Neural progenitor cell (in vitro differentiated cells): Measurements from ENCODE around the gene PRM1. TPM values are rescaled to one million over a fixed set of nuclear protein-coding genes. Genes with fewer than 3 reads are reported as not detected.

Experiments
- DNase-seq: peaks from one replicate; pipeline ENCODE4 v3.0.0-alpha.2; 2016; ENCODE audit warnings: low spot score
- H2AFZ ChIP-seq: fragments of 200-600 bp; sonication (generic); replicated peaks from 2 replicates; pipeline ENCODE4 v1.6.1; 2016; ENCODE audit warnings: antibody characterized with exemption
- H3F3A ChIP-seq: fragments of 200-600 bp; sonication (generic); 2 replicates; pipeline ENCODE4 v1.6.1; 2016; ENCODE audit warnings: antibody characterized with exemption, low read depth
- H3K27ac ChIP-seq: fragments of 200-600 bp; sonication (generic); 2 replicates; pipeline ENCODE4 v1.5.1; 2016; ENCODE audit warnings: mild to moderate bottlenecking
- H3K27me3 ChIP-seq: fragments of 200-600 bp; sonication (generic); 2 replicates; pipeline ENCODE4 v1.6.1; 2016; ENCODE audit warnings: mild to moderate bottlenecking, moderate library complexity
- H3K36me3 ChIP-seq: fragments of 200-600 bp; sonication (generic); 2 replicates; pipeline ENCODE4 v1.5.1; 2016
- H3K4me1 ChIP-seq: fragments of 200-600 bp; sonication (generic); 2 replicates; pipeline ENCODE4 v1.6.1; 2016; ENCODE audit warnings: mixed run types
- H3K4me2 ChIP-seq: fragments of 200-600 bp; sonication (generic); 2 replicates; pipeline ENCODE4 v1.6.1; 2016
- H3K4me3 ChIP-seq: fragments of 200-600 bp; sonication (generic); 2 replicates; pipeline ENCODE4 v1.5.1; 2016
- H3K79me2 ChIP-seq: fragments of 200-600 bp; sonication (generic); 2 replicates; pipeline ENCODE4 v1.6.1; 2016; ENCODE audit warnings: low read depth
- H3K9ac ChIP-seq: fragments of 200-600 bp; sonication (generic); 2 replicates; pipeline ENCODE4 v1.6.1; 2016
- H3K9me3 ChIP-seq: fragments of 200-600 bp; sonication (generic); 2 replicates; pipeline ENCODE4 v1.5.1; 2016; ENCODE audit warnings: low read depth
- H4K20me1 ChIP-seq: fragments of 200-600 bp; sonication (generic); 2 replicates; pipeline ENCODE4 v1.6.1; 2016; ENCODE audit warnings: low read depth
- H3K27ac Mint-ChIP-seq: 3 replicates; pipeline ENCODE4 v1.8.0; 2021; ENCODE audit warnings: mixed read lengths
- H3K27me3 Mint-ChIP-seq: 2 replicates; pipeline ENCODE4 v1.8.0; 2022; ENCODE audit warnings: low read depth, mild to moderate bottlenecking, inconsistent platforms, moderate library complexity, mixed read lengths; ENCODE audit not compliant: insufficient read depth
- H3K36me3 Mint-ChIP-seq: 3 replicates; pipeline ENCODE4 v1.8.0; 2021; ENCODE audit warnings: mixed read lengths
- H3K4me1 Mint-ChIP-seq: 3 replicates; pipeline ENCODE4 v1.8.0; 2021; ENCODE audit warnings: mixed read lengths
- H3K4me3 Mint-ChIP-seq: 3 replicates; pipeline ENCODE4 v1.8.0; 2021; ENCODE audit warnings: mild to moderate bottlenecking, moderate library complexity, mixed read lengths
- H3K9me3 Mint-ChIP-seq: 3 replicates; pipeline ENCODE4 v1.8.0; 2020; ENCODE audit warnings: mixed read lengths
- EZH2 ChIP-seq: fragments of 200-600 bp; sonication (generic); IDR thresholded peaks from 2 replicates; pipeline ENCODE4 v1.6.1; 2017; ENCODE audit warnings: antibody characterized with exemption, mild to moderate bottlenecking, moderate library complexity
- EZH2phosphoT487 ChIP-seq: fragments of 200-600 bp; sonication (generic); IDR thresholded peaks from 2 replicates; pipeline ENCODE4 v1.6.1; 2017; ENCODE audit warnings: antibody characterized with exemption
- total RNA-seq: library from RNA; depleted of rRNA; stranded (reverse); fragments of >200 nt; gene quantifications from 2 replicates; pipeline ENCODE4 v1.2.3, GENCODE V29; 2015; ENCODE audit warnings: low replicate concordance
- TF ChIP-seq, protein P1 (sequence below): fragments of 200-600 bp; sonication (generic); IDR thresholded peaks from 2 replicates; pipeline ENCODE4 v1.5.1; 2017; ENCODE audit warnings: antibody characterized with exemption, mild to moderate bottlenecking

Gene PRM1
- total RNA-seq, 1 donor from 2014 or later = not detected

DNA sequence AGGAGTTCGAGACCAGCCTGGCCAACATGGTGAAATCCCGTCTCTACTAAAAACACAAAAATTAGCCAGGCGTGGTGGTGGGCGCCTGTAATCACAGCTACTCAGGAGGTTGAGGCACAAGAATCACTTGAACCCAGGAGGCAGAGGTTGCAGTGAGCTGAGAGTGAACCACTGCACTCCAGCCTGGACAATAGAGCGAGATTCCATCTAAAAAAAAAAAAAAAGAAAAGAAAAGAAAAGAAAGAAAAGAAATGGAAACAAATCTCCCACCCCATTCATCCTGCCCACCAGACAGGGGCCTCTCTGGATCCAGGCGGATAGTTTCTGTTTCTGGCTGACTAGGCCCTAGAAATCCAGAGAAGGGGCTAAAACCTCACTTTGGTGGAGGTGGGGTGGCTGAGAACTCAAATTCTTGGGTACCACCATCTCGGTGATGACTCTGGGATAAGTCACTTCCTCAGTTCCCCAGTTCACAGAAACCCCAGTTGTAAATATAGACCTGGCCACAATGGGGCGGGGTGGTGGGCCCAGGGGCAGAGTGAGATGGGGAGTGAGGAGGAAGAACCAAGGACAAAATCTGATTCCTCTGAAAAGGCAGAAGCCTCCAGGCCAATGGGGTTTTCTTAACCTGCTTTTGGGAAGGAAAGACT lies 47.3 kb downstream of the PRM1 start:
- H3F3A ChIP-seq = no peaks in the 10 kb centered on the region
- H3K4me2 ChIP-seq = no peak overlapping the region
- no peaks in the 10 kb centered on the region for H3K27me3 ChIP-seq
- TF ChIP-seq EZH2phosphoT487 = no peak
- no peak for TF ChIP-seq EZH2
- TF ChIP-seq, protein P1, sequence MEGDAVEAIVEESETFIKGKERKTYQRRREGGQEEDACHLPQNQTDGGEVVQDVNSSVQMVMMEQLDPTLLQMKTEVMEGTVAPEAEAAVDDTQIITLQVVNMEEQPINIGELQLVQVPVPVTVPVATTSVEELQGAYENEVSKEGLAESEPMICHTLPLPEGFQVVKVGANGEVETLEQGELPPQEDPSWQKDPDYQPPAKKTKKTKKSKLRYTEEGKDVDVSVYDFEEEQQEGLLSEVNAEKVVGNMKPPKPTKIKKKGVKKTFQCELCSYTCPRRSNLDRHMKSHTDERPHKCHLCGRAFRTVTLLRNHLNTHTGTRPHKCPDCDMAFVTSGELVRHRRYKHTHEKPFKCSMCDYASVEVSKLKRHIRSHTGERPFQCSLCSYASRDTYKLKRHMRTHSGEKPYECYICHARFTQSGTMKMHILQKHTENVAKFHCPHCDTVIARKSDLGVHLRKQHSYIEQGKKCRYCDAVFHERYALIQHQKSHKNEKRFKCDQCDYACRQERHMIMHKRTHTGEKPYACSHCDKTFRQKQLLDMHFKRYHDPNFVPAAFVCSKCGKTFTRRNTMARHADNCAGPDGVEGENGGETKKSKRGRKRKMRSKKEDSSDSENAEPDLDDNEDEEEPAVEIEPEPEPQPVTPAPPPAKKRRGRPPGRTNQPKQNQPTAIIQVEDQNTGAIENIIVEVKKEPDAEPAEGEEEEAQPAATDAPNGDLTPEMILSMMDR = no peak
- H3K36me3 ChIP-seq = no peaks in the 10 kb centered on the region
- Mint-ChIP-seq H3K36me3 (no peaks in the 10 kb centered on the region), H3K4me3 (no peak overlapping the region), H3K27ac (no peak overlapping the region), H3K27me3 (peaks cover 8% of the 10 kb centered on the region), H3K9me3 (no peaks in the 10 kb centered on the region), H3K4me1 (peaks cover 2% of the 10 kb centered on the region)
- no peaks in the 10 kb centered on the region for H3K79me2 ChIP-seq
- no peaks in the 10 kb centered on the region for H4K20me1 ChIP-seq
- H2AFZ ChIP-seq = no peak overlapping the region
- H3K27ac ChIP-seq = no peak overlapping the region
- H3K9me3 ChIP-seq = no peaks in the 10 kb centered on the region
- H3K9ac ChIP-seq = no peak overlapping the region
- no peak overlapping the region for H3K4me3 ChIP-seq
- H3K4me1 ChIP-seq = no peaks in the 10 kb centered on the region
- DNase-seq = no peak

DNA sequence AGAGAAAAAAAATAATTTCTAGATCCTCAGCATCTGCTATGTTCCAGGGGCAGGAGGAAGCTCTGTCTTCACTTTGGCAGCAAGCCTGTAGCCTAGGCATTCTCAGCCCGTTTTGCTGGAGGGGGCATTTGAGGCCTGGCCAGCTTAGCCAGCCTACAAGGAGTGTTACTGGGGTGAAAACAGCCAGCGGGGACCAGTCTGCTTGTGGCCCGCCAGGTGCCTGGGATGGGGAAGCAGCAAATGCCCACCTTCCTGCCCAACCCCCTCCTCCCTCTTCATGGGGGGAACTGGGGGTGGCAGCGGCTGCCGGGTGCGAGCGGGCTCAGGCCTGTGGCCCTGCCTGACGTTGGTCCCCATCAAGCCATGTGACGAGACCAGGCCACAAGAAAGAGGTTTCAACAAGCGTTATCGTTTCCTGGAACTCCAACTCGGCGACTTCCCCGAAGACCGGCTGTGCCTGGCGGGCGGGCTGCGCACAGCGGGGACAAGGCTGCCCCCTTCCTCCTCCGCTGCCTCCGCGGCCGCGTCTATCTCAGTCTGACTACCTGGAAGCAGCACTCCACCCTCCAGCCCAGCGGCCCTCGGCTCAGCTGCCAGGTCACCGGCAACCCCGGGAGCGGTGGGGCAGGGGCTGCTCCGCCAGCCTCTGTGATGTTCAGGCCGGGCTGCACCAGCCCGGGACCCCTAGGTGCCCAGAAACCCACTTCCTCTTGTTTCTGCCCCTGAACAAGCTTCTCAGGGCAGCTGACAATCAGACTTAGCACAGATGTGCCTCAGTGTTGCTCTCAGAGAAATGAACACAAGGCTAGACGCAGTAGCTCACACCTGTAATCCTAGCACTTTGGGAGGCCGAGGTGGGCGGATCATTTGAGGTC lies 48.0 kb downstream of the PRM1 start:
- Histone ChIP-seq H3K79me2 (no peaks in the 10 kb centered on the region), H3F3A (no peaks in the 10 kb centered on the region), H3K4me1 (no peaks in the 10 kb centered on the region), H3K4me2 (no peak overlapping the region), H3K27ac (no peak overlapping the region), H3K9me3 (no peaks in the 10 kb centered on the region), H3K4me3 (no peak overlapping the region), H3K9ac (no peak overlapping the region), H3K36me3 (no peaks in the 10 kb centered on the region), H4K20me1 (no peaks in the 10 kb centered on the region), H3K27me3 (no peaks in the 10 kb centered on the region), H2AFZ (no peak overlapping the region)
- DNase-seq = no peak
- Mint-ChIP-seq H3K36me3 (no peaks in the 10 kb centered on the region), H3K27me3 (peaks cover 8% of the 10 kb centered on the region), H3K9me3 (no peaks in the 10 kb centered on the region), H3K4me3 (no peak overlapping the region), H3K27ac (no peak overlapping the region), H3K4me1 (peaks cover 2% of the 10 kb centered on the region)
- TF ChIP-seq, protein P1 = no peak
- no peak for TF ChIP-seq EZH2phosphoT487
- TF ChIP-seq EZH2 = no peak

GRCh38 chr16:11232302-11232851 lies 48.8 kb downstream of the PRM1 start:
- no peaks in the 10 kb centered on the region for H3K27me3 ChIP-seq
- peaks cover 2% of the 10 kb centered on the region for H3K4me1 Mint-ChIP-seq
- no peaks in the 10 kb centered on the region for H3F3A ChIP-seq
- H3K4me2 ChIP-seq = no peak overlapping the region
- no peak overlapping the region for H2AFZ ChIP-seq
- no peaks in the 10 kb centered on the region for H4K20me1 ChIP-seq
- H3K27ac ChIP-seq = no peak overlapping the region
- H3K9me3 Mint-ChIP-seq = no peaks in the 10 kb centered on the region
- TF ChIP-seq EZH2 (no peak), EZH2phosphoT487 (no peak)
- TF ChIP-seq, protein P1 = no peak
- H3K79me2 ChIP-seq = no peaks in the 10 kb centered on the region
- no peak overlapping the region for H3K4me3 Mint-ChIP-seq
- H3K4me1 ChIP-seq = no peaks in the 10 kb centered on the region
- no peak overlapping the region for H3K9ac ChIP-seq
- no peaks in the 10 kb centered on the region for H3K36me3 Mint-ChIP-seq
- no peaks in the 10 kb centered on the region for H3K36me3 ChIP-seq
- H3K27me3 Mint-ChIP-seq = peaks cover 6% of the 10 kb centered on the region
- no peak overlapping the region for H3K4me3 ChIP-seq
- DNase-seq = no peak
- H3K27ac Mint-ChIP-seq = no peak overlapping the region
- H3K9me3 ChIP-seq = no peaks in the 10 kb centered on the region
